Measurements from ENCODE around the gene UNC13D. TPM values are rescaled to one million over a fixed set of nuclear protein-coding genes. Genes with fewer than 3 reads are reported as not detected.
A peak's percentile ranks its signal among the peaks of the same experiment; 100 is the strongest.
"Not testable (repeated sequence)": the region's sequence is repeated elsewhere in the genome, so short reads cannot be mapped to it uniquely, and the experiment has no call there.

UNC13D gene
- 100 to 1,000 TPM; 128 to 143 TPM for total RNA-seq

- DNase-seq (ENCODE audit: low spot score in 2 of 2), result peak; percentile 62 to 83
- Mint-ChIP-seq H3K9me3 (no peaks in the 10 kb centered on the region), H3K27ac (peak within 1 kb of the TSS; percentile 94 to 97), H3K36me3 (no peaks in the 10 kb centered on the region)
- ATAC-seq, result peak; percentile 58 to 75
Measured at GRCh38 chr17:75843577-75844529, at the start of gene UNC13D. TSS of gene UNC13D (minus strand) at chr17:75844404. CDS start at chr17:75844337, 67 bp downstream.

- ATAC-seq (no peak), DNase-seq (ENCODE audit: low spot score in 2 of 2) (no peak)
- Mint-ChIP-seq H3K9me3 (no peaks in the 10 kb centered on the region), H3K27ac (peak overlapping the region; percentile 18 to 35), H3K36me3 (no peaks in the 10 kb centered on the region)
Measured at GRCh38 chr17:75893305-75894048, 49.3 kb upstream of the UNC13D start.

- peak in 1 of 2 donors; percentile 56 for DNase-seq (ENCODE audit: low spot score in 2 of 2)
- Mint-ChIP-seq H3K27ac (no peak overlapping the region), H3K36me3 (no peaks in the 10 kb centered on the region), H3K9me3 (no peaks in the 10 kb centered on the region)
- ATAC-seq, result no peak
Measured at GRCh38 chr17:75892556-75893224, 48.5 kb upstream of the UNC13D start.

- peak overlapping the region in 1 of 2 donors; percentile 45 for H3K27ac Mint-ChIP-seq
- H3K9me3 Mint-ChIP-seq, result no peaks in the 10 kb centered on the region
- H3K36me3 Mint-ChIP-seq, result no peaks in the 10 kb centered on the region
- DNase-seq (ENCODE audit: low spot score in 2 of 2) (no peak), ATAC-seq (no peak)
Measured at GRCh38 chr17:75891605-75892555, 47.7 kb upstream of the UNC13D start.

GRCh38 chr17:75891022-75891604 is 46.9 kb upstream of the UNC13D start:
- ATAC-seq (no peak), DNase-seq (ENCODE audit: low spot score in 2 of 2) (no peak)
- Mint-ChIP-seq H3K9me3 (no peaks in the 10 kb centered on the region), H3K27ac (peak overlapping the region in 1 of 2 donors; percentile 45), H3K36me3 (no peaks in the 10 kb centered on the region)

- ATAC-seq (peak; percentile 34 to 68), DNase-seq (ENCODE audit: low spot score in 2 of 2) (no peak)
- no peaks in the 10 kb centered on the region for H3K36me3 Mint-ChIP-seq
- H3K9me3 Mint-ChIP-seq, result no peaks in the 10 kb centered on the region
- H3K27ac Mint-ChIP-seq, result no peak overlapping the region
Measured at GRCh38 chr17:75889454-75889853, 45.2 kb upstream of the UNC13D start.

- Mint-ChIP-seq H3K27ac (no peak overlapping the region), H3K36me3 (no peaks in the 10 kb centered on the region), H3K9me3 (no peaks in the 10 kb centered on the region)
- DNase-seq (ENCODE audit: low spot score in 2 of 2), result no peak
- ATAC-seq, result no peak
Measured at GRCh38 chr17:75888484-75888883, 44.3 kb upstream of the UNC13D start.

- H3K27ac Mint-ChIP-seq, result peak overlapping the region in 1 of 2 donors; percentile 84
- DNase-seq (ENCODE audit: low spot score in 2 of 2); H3K36me3 Mint-ChIP-seq; H3K9me3 Mint-ChIP-seq; ATAC-seq: not testable (repeated sequence)
Measured at GRCh38 chr17:75885860-75886259, 41.7 kb upstream of the UNC13D start.

GRCh38 chr17:75885431-75885830 is 41.2 kb upstream of the UNC13D start:
- Mint-ChIP-seq H3K27ac (no peak overlapping the region), H3K36me3 (no peaks in the 10 kb centered on the region), H3K9me3 (no peaks in the 10 kb centered on the region)
- DNase-seq (ENCODE audit: low spot score in 2 of 2) (no peak), ATAC-seq (no peak)

GRCh38 chr17:75881678-75882454 is 37.7 kb upstream of the UNC13D start:
- peaks cover 0 to 10% of the 10 kb centered on the region in 2 donors for H3K36me3 Mint-ChIP-seq
- no peak overlapping the region for H3K27ac Mint-ChIP-seq
- ATAC-seq (no peak), DNase-seq (ENCODE audit: low spot score in 2 of 2) (no peak)
- H3K9me3 Mint-ChIP-seq, result no peaks in the 10 kb centered on the region

- DNase-seq (ENCODE audit: low spot score in 2 of 2) (no peak), ATAC-seq (no peak)
- H3K36me3 Mint-ChIP-seq, result peaks cover 0 to 15% of the 10 kb centered on the region in 2 donors
- H3K27ac Mint-ChIP-seq, result no peak overlapping the region
- H3K9me3 Mint-ChIP-seq, result no peaks in the 10 kb centered on the region
Measured at GRCh38 chr17:75880266-75880665, 36.1 kb upstream of the UNC13D start.

GRCh38 chr17:75878174-75878998 is 34.2 kb upstream of the UNC13D start, which contains the start of gene TRIM47:
TSS of gene TRIM47 (minus strand) at chr17:75878581. CDS start at chr17:75878548, 33 bp downstream.
- Mint-ChIP-seq H3K36me3 (peaks cover 0 to 15% of the 10 kb centered on the region in 2 donors), H3K9me3 (no peaks in the 10 kb centered on the region), H3K27ac (peak within 1 kb of the TSS; percentile 84 to 92)
- peak; percentile 44 to 62 for DNase-seq (ENCODE audit: low spot score in 2 of 2)
- peak; percentile 14 to 21 for ATAC-seq

- Mint-ChIP-seq H3K9me3 (no peaks in the 10 kb centered on the region), H3K36me3 (peaks cover 0 to 15% of the 10 kb centered on the region in 2 donors), H3K27ac (peak overlapping the region; percentile 84 to 92)
- ATAC-seq (peak; percentile 76 to 78), DNase-seq (ENCODE audit: low spot score in 2 of 2) (peak; percentile 73 to 74)
Measured at GRCh38 chr17:75877752-75878173, 33.6 kb upstream of the UNC13D start.

Measured in activated naive CD4-positive, alpha-beta T cell treated with anti-CD3 and anti-CD28 coated beads, Interleukin-2, amount 50 U/mL, for 72 hours (primary cell).